ENCODE results near the gene APBA3. TPM values are rescaled to one million over a fixed set of nuclear protein-coding genes. Genes with fewer than 3 reads are reported as not detected.

APBA3 gene
- total RNA-seq, 1 experiment from 2014 or later: 21.4 TPM

GRCh38 chr19:3701200-3701599 is 60.3 kb downstream of the APBA3 start:
- POLR2A ChIA-PET (ENCODE audit: unreplicated experiment): no interaction called here
- TF ChIP-seq EZH2 (IDR thresholded peaks at IDR 0.05; ENCODE audit: low read length, unreplicated experiment) (no peak), EZH2phosphoT487 (IDR thresholded peaks at IDR 0.05; ENCODE audit: borderline replicate concordance, low read length) (no peak)
- TF ChIP-seq, protein P1, sequence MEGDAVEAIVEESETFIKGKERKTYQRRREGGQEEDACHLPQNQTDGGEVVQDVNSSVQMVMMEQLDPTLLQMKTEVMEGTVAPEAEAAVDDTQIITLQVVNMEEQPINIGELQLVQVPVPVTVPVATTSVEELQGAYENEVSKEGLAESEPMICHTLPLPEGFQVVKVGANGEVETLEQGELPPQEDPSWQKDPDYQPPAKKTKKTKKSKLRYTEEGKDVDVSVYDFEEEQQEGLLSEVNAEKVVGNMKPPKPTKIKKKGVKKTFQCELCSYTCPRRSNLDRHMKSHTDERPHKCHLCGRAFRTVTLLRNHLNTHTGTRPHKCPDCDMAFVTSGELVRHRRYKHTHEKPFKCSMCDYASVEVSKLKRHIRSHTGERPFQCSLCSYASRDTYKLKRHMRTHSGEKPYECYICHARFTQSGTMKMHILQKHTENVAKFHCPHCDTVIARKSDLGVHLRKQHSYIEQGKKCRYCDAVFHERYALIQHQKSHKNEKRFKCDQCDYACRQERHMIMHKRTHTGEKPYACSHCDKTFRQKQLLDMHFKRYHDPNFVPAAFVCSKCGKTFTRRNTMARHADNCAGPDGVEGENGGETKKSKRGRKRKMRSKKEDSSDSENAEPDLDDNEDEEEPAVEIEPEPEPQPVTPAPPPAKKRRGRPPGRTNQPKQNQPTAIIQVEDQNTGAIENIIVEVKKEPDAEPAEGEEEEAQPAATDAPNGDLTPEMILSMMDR (conservative IDR thresholded peaks at IDR 0.05; ENCODE audit: low read depth, low read length): no peak
- DNase-seq: no peak
- Histone ChIP-seq H3K4me3 (ENCODE audit: low read length) (no peak overlapping the region), H3K36me3 (ENCODE audit: low read depth, low read length) (no peaks in the 10 kb centered on the region), H2AFZ (ENCODE audit: low read length) (no peak overlapping the region), H4K20me1 (ENCODE audit: low read length) (no peaks in the 10 kb centered on the region), H3K4me2 (ENCODE audit: low read length) (no peak overlapping the region), H3K27me3 (ENCODE audit: low read length) (no peaks in the 10 kb centered on the region), H3K9me3 (ENCODE audit: low read length) (no peaks in the 10 kb centered on the region), H3K9me2 (replicated peaks; ENCODE audit: low read length) (no peaks in the 10 kb centered on the region), H3F3A (ENCODE audit: low read length, unreplicated experiment) (no peaks in the 10 kb centered on the region), H3K27ac (ENCODE audit: low read length) (no peak overlapping the region), H3K9ac (ENCODE audit: low read length) (no peak overlapping the region), H3K79me2 (ENCODE audit: low read length) (peaks cover 32% of the 10 kb centered on the region), H3K4me1 (ENCODE audit: insufficient read depth, low read length) (no peaks in the 10 kb centered on the region)
- CTCF ChIA-PET: no interaction called here
- no peak for ATAC-seq
- intact Hi-C loops (cut with micrococcal nuclease): no loop called here
- BruUV-seq (replicated peaks): no TSS peak

Other genes starting within 250 kb of the APBA3 start
- gene TEKTIP1, start 222.5 kb downstream of the APBA3 start, total RNA-seq (2014; rRNA removed): not detected in 2 replicates
- 121 and 165 TPM in 2 replicates for gene MFSD12, start 204.1 kb downstream of the APBA3 start, total RNA-seq (2014; rRNA removed)
- 146 and 210 TPM in 2 replicates for gene HMG20B, start 188.7 kb downstream of the APBA3 start, total RNA-seq (2014; rRNA removed)
- 0.18 TPM in 1 of 2 replicates, not detected in the other for gene GIPC3, start 176.2 kb downstream of the APBA3 start, total RNA-seq (2014; rRNA removed)
- 0.77 and 1.0 TPM in 2 replicates for gene TBXA2R, start 154.8 kb downstream of the APBA3 start, total RNA-seq (2014; rRNA removed)
- 47.8 and 51.3 TPM in 2 replicates for gene CACTIN, start 134.9 kb downstream of the APBA3 start, total RNA-seq (2014; rRNA removed)
- 16.1 and 21.2 TPM in 2 replicates for gene PIP5K1C, start 61.2 kb downstream of the APBA3 start, total RNA-seq (2014; rRNA removed)
- 11.7 and 14.3 TPM in 2 replicates for gene TJP3, start 53.3 kb downstream of the APBA3 start, total RNA-seq (2014; rRNA removed)
- 73.9 and 80.8 TPM in 2 replicates for gene MRPL54, start 990 bp upstream of the APBA3 start, total RNA-seq (2014; rRNA removed)
- not detected in 2 replicates for gene RAX2, start 10.5 kb upstream of the APBA3 start, total RNA-seq (2014; rRNA removed)
- gene MATK, start 24.7 kb upstream of the APBA3 start, total RNA-seq (2014; rRNA removed): not detected in 2 replicates
- gene ZFR2, start 107.3 kb upstream of the APBA3 start, total RNA-seq (2014; rRNA removed): not detected in 2 replicates
- gene ATCAY, start 119.0 kb upstream of the APBA3 start, total RNA-seq (2014; rRNA removed): not detected in 2 replicates
- gene NMRK2, start 171.4 kb upstream of the APBA3 start, total RNA-seq (2014; rRNA removed): not detected in 2 replicates
- 94.2 and 155 TPM in 2 replicates for gene DAPK3, start 209.4 kb upstream of the APBA3 start, total RNA-seq (2014; rRNA removed)
- gene EEF2, start 223.8 kb upstream of the APBA3 start, total RNA-seq (2014; rRNA removed): 1,124 and 1,170 TPM in 2 replicates
- gene PIAS4, start 246.0 kb upstream of the APBA3 start, total RNA-seq (2014; rRNA removed): 21.0 and 26.5 TPM in 2 replicates